GM12801 (cell line): ENCODE data around the gene HOXA13.

Source experiments
- CTCF ChIP-seq: IDR thresholded peaks from one replicate; pipeline ENCODE4 v1.5.1; 2011; ENCODE audit warnings: control low read depth; ENCODE audit not compliant: insufficient read length; ENCODE audit errors: extremely low read depth

Gene HOXA13

DNA sequence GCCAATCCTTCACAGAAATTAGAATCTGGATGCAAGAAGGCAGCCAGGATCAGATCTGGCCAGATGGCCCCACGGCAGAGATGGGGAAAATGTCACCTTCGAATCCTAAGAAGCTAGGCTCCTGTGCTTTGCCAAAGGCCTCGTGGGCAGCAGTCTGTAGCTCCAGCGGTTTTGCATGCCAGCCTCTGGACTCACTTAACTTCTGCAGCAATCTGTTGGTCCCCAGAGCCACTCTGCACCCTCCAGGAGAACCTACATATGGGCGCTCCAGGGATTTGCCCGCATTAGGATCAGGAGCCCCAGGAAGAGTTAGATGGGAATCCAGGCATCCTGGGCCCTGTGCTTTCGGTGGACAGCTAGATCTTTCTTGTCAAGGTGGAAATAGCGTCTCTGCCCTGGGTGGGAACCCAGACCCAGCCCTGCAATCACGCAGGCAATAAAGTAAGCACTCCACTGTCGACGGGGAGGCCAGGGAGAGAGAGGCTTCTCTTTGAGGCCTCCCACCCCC is 10.1 kb upstream of the HOXA13 start:
- TF ChIP-seq CTCF = no peak

GRCh38 chr7:27208998-27209397 is 9.1 kb upstream of the HOXA13 start:
- no peak for TF ChIP-seq CTCF

- TF ChIP-seq CTCF = no peak
These were observed 7.6 kb upstream of the HOXA13 start for GRCh38 chr7:27207348-27207985.

GRCh38 chr7:27205325-27206280 is 5.7 kb upstream of the HOXA13 start:
- no peak for TF ChIP-seq CTCF

- TF ChIP-seq CTCF = no peak
These were observed 5.0 kb upstream of the HOXA13 start for GRCh38 chr7:27204851-27205322.

- TF ChIP-seq CTCF = no peak
These were observed 4.2 kb upstream of the HOXA13 start for GRCh38 chr7:27203964-27204594.

- no peak for TF ChIP-seq CTCF
These were observed 3.6 kb upstream of the HOXA13 start for GRCh38 chr7:27203365-27203953.
